Bronchial epithelial cell (primary cell): ENCODE data around the gene TM9SF3. TPM values are rescaled to one million over a fixed set of nuclear protein-coding genes. Genes with fewer than 3 reads are reported as not detected.

Source experiments
- DNase-seq: peaks from one replicate; pipeline ENCODE4 v3.0.0-alpha.2; 2010; ENCODE audit warnings: low read depth
- FAIRE-seq: peaks from 2 replicates; lab custom pipeline; 2011; peaks lifted over from hg19 to GRCh38; lab: Jason Lieb, UNC
- H3K27me3 ChIP-seq: 2 replicates; pipeline ENCODE4 v1.5.1; 2011; ENCODE audit warnings: low read length; ENCODE audit not compliant: control insufficient read depth, insufficient read depth
- H3K36me3 ChIP-seq: 2 replicates; pipeline ENCODE4 v1.5.1; 2011; ENCODE audit warnings: low read length; ENCODE audit not compliant: control insufficient read depth, insufficient read depth
- H3K4me3 ChIP-seq: 2 replicates; pipeline ENCODE4 v1.5.1; 2011; ENCODE audit warnings: mild to moderate bottlenecking, low read depth, low read length, control low read depth
- CTCF ChIP-seq: IDR thresholded peaks from 2 replicates; pipeline ENCODE4 v1.5.1; 2011; ENCODE audit warnings: mild to moderate bottlenecking, moderate library complexity, low read length, control low read depth, inconsistent platforms; ENCODE audit not compliant: insufficient read depth, severe bottlenecking
- total RNA-seq: library from RNA; depleted of rRNA; stranded (reverse); fragments of >200 nt; gene quantifications from 2 replicates; pipeline ENCODE4 v1.2.1, GENCODE V29; 2014

Gene TM9SF3
- total RNA-seq, 1 donor from 2014 or later: 145 TPM

- Histone ChIP-seq H3K27me3 (no peaks in the 10 kb centered on the region), H3K36me3 (no peaks in the 10 kb centered on the region), H3K4me3 (no peak overlapping the region)
- no peak for TF ChIP-seq CTCF
- no peak for FAIRE-seq
- no peak for DNase-seq
Measured at GRCh38 chr10:96482815-96483588, 103.8 kb downstream of the TM9SF3 start.

GRCh38 chr10:96478355-96478754, 108.5 kb downstream of the TM9SF3 start:
- no peak for TF ChIP-seq CTCF
- FAIRE-seq (no peak), DNase-seq (no peak)
- Histone ChIP-seq H3K36me3 (no peaks in the 10 kb centered on the region), H3K27me3 (no peaks in the 10 kb centered on the region), H3K4me3 (no peak overlapping the region)

GRCh38 chr10:96473866-96474265, 112.9 kb downstream of the TM9SF3 start:
- no peak for TF ChIP-seq CTCF
- Histone ChIP-seq H3K4me3 (no peak overlapping the region), H3K36me3 (no peaks in the 10 kb centered on the region), H3K27me3 (no peaks in the 10 kb centered on the region)
- DNase-seq (no peak), FAIRE-seq (no peak)

- TF ChIP-seq CTCF: peak; percentile 80
- DNase-seq (peak; percentile 42), FAIRE-seq (peak; percentile 77)
- H3K36me3 ChIP-seq: no peaks in the 10 kb centered on the region
- H3K27me3 ChIP-seq: no peaks in the 10 kb centered on the region
- no peak overlapping the region for H3K4me3 ChIP-seq
Measured at GRCh38 chr10:96470116-96470743, 116.6 kb downstream of the TM9SF3 start.

GRCh38 chr10:96468845-96469244, 118.0 kb downstream of the TM9SF3 start:
- DNase-seq: no peak
- no peak for TF ChIP-seq CTCF
- Histone ChIP-seq H3K4me3 (no peak overlapping the region), H3K27me3 (no peaks in the 10 kb centered on the region), H3K36me3 (no peaks in the 10 kb centered on the region)
- no peak for FAIRE-seq

Other genes starting within 250 kb of the TM9SF3 start
- gene OPALIN, start 228.0 kb downstream of the TM9SF3 start, total RNA-seq: not detected in 2 replicates
- gene TLL2, start 73.1 kb downstream of the TM9SF3 start, total RNA-seq: 0.26 TPM in 2 replicates
- 2.1 and 5.2 TPM in 2 replicates for gene PIK3AP1, start 133.5 kb upstream of the TM9SF3 start, total RNA-seq
- 29.5 and 34.4 TPM in 2 replicates for gene LCOR, start 245.3 kb upstream of the TM9SF3 start, total RNA-seq